HEK293 (cell line): ENCODE data around the gene SELPLG.

Source experiments
- CTCF ChIA-PET: fragments of 350-600 bp; formaldehyde crosslinking; extraction: SDS; loops from one replicate; lab custom pipeline; 2021; ENCODE audit warnings: antibody characterized with exemption; lab: Yijun Ruan, JAX
- POLR2A ChIA-PET: fragments of 300-600 bp; formaldehyde crosslinking; extraction: SDS; loops from one replicate; lab custom pipeline; 2020; ENCODE audit warnings: antibody characterized with exemption, inconsistent platforms; lab: Yijun Ruan, JAX
- H3K27ac ChIP-seq: fragments of 200-500 bp; sonication (Bioruptor generic); 2 replicates; pipeline ENCODE4 v1.5.1; 2014; ENCODE audit warnings: low read depth, low read length, control low read depth, inconsistent platforms; ENCODE audit errors: extremely low read depth
- H3K36me3 ChIP-seq, 2 experiments: fragments of 200-500 bp in 1 of 2; sonication (Bioruptor generic) in 1 of 2; 1 replicate in 1 of 2; 2 replicates in 1 of 2; pipeline ENCODE4 v1.5.1; 2014 to 2017; ENCODE audit warnings: inconsistent platforms in 2 of 2, low read length in 2 of 2; ENCODE audit not compliant: control insufficient read depth in 2 of 2, insufficient read depth in 1 of 2
- H3K4me1 ChIP-seq: fragments of 200-500 bp; sonication (Bioruptor generic); 2 replicates; pipeline ENCODE4 v1.5.1; 2014; ENCODE audit warnings: mild to moderate bottlenecking, low read length, inconsistent platforms; ENCODE audit not compliant: control insufficient read depth, insufficient read depth
- H3K4me3 ChIP-seq: 2 replicates; pipeline ENCODE4 v1.5.1; 2011; ENCODE audit warnings: low read depth, mild to moderate bottlenecking, control low read depth, low read length, moderate library complexity
- H3K9me3 ChIP-seq: fragments of 200-500 bp; sonication (Bioruptor generic); 2 replicates; pipeline ENCODE4 v1.5.1; 2014; ENCODE audit warnings: low read depth, low read length, inconsistent platforms; ENCODE audit not compliant: control insufficient read depth, insufficient read depth
- KLF1 ChIP-seq: fragments of 450-650 bp; formaldehyde crosslinking; IDR thresholded peaks from 2 replicates; pipeline ENCODE4 v1.5.1; 2016; ENCODE audit warnings: missing biosample characterization, missing genetic modification characterization
- KLF8 ChIP-seq: fragments of 450-650 bp; formaldehyde crosslinking; IDR thresholded peaks from 2 replicates; pipeline ENCODE4 v1.5.1; 2016; ENCODE audit warnings: missing biosample characterization, missing genetic modification characterization
- KLF9 ChIP-seq: fragments of 450-650 bp; formaldehyde crosslinking; IDR thresholded peaks from 2 replicates; pipeline ENCODE4 v1.5.1; 2016; ENCODE audit warnings: missing biosample characterization, missing genetic modification characterization, low read depth
- MEIS1 ChIP-seq: sonication (generic); formaldehyde crosslinking; IDR thresholded peaks from 2 replicates; pipeline ENCODE4 v1.8.1; 2022; ENCODE audit warnings: missing genetic modification reagents, mild to moderate bottlenecking, borderline replicate concordance
- PRDM1 ChIP-seq: fragments of 450-650 bp; formaldehyde crosslinking; IDR thresholded peaks from 2 replicates; pipeline ENCODE4; 2016; ENCODE audit warnings: missing biosample characterization, missing genetic modification characterization
- PRDM4 ChIP-seq: fragments of 450-650 bp; formaldehyde crosslinking; IDR thresholded peaks from 2 replicates; pipeline ENCODE4 v1.5.1; 2017; ENCODE audit warnings: missing biosample characterization, missing genetic modification characterization
- REST ChIP-seq: fragments of 450-650 bp; formaldehyde crosslinking; IDR thresholded peaks from 2 replicates; pipeline ENCODE4 v1.5.1; 2016; ENCODE audit warnings: missing biosample characterization, missing genetic modification characterization
- ZBTB6 ChIP-seq: fragments of 450-650 bp; formaldehyde crosslinking; IDR thresholded peaks from 2 replicates; pipeline ENCODE4 v1.5.1; 2017; ENCODE audit warnings: missing biosample characterization, missing genetic modification characterization
- ZNF146 ChIP-seq: fragments of 450-650 bp; formaldehyde crosslinking; IDR thresholded peaks from 2 replicates; pipeline ENCODE4 v1.5.1; 2016; ENCODE audit warnings: missing biosample characterization, missing genetic modification characterization
- ZNF148 ChIP-seq: fragments of 450-650 bp; formaldehyde crosslinking; IDR thresholded peaks from 2 replicates; pipeline ENCODE4 v1.5.0; 2017; ENCODE audit warnings: missing biosample characterization, missing genetic modification characterization, borderline replicate concordance
- ZNF175 ChIP-seq: fragments of 450-650 bp; formaldehyde crosslinking; IDR thresholded peaks from 2 replicates; pipeline ENCODE4 v1.5.1; 2016; ENCODE audit warnings: missing biosample characterization, missing genetic modification characterization
- ZNF18 ChIP-seq: fragments of 450-650 bp; formaldehyde crosslinking; IDR thresholded peaks from 2 replicates; pipeline ENCODE4 v1.5.1; 2016; ENCODE audit warnings: missing biosample characterization, missing genetic modification characterization
- ZNF473 ChIP-seq: fragments of 450-650 bp; formaldehyde crosslinking; IDR thresholded peaks from 2 replicates; pipeline ENCODE4 v1.5.1; 2017; ENCODE audit warnings: missing biosample characterization, missing genetic modification characterization
- ZNF521 ChIP-seq: fragments of 450-650 bp; formaldehyde crosslinking; IDR thresholded peaks from 2 replicates; pipeline ENCODE4 v1.5.1; 2017; ENCODE audit warnings: missing biosample characterization, mild to moderate bottlenecking, missing genetic modification characterization
- ZNF580 ChIP-seq: fragments of 450-650 bp; formaldehyde crosslinking; IDR thresholded peaks from 2 replicates; pipeline ENCODE4 v1.5.1; 2016; ENCODE audit warnings: missing biosample characterization, missing genetic modification characterization
- ZNF645 ChIP-seq: fragments of 450-650 bp; formaldehyde crosslinking; IDR thresholded peaks from 2 replicates; pipeline ENCODE4; 2016; ENCODE audit warnings: missing biosample characterization, missing genetic modification characterization
- ZNF704 ChIP-seq: fragments of 450-650 bp; formaldehyde crosslinking; IDR thresholded peaks from 2 replicates; pipeline ENCODE4 v1.5.1; 2016; ENCODE audit warnings: missing biosample characterization, missing genetic modification characterization
- ZNF707 ChIP-seq: fragments of 450-650 bp; formaldehyde crosslinking; IDR thresholded peaks from 2 replicates; pipeline ENCODE4 v1.5.1; 2016; ENCODE audit warnings: missing biosample characterization, missing genetic modification characterization
- ZNF776 ChIP-seq: fragments of 450-650 bp; formaldehyde crosslinking; IDR thresholded peaks from 2 replicates; pipeline ENCODE4 v1.5.0; 2017; ENCODE audit warnings: missing biosample characterization, missing genetic modification characterization, borderline replicate concordance
- ZNF785 ChIP-seq: fragments of 450-650 bp; formaldehyde crosslinking; IDR thresholded peaks from 2 replicates; pipeline ENCODE4 v1.5.1; 2016; ENCODE audit warnings: missing biosample characterization, missing genetic modification characterization
- ZNF791 ChIP-seq: fragments of 450-650 bp; formaldehyde crosslinking; IDR thresholded peaks from 2 replicates; pipeline ENCODE4 v1.5.1; 2016; ENCODE audit warnings: missing biosample characterization, missing genetic modification characterization
- ZNF830 ChIP-seq: fragments of 450-650 bp; IDR thresholded peaks from 2 replicates; pipeline ENCODE4 v1.5.0; 2018; ENCODE audit warnings: missing biosample characterization, missing genetic modification characterization, low read depth, mild to moderate bottlenecking, moderate library complexity

The SELPLG gene

GRCh38 chr12:108594960-108595710 is 38.6 kb downstream of the SELPLG start:
- POLR2A ChIA-PET: no interaction called here
- H3K4me3 ChIP-seq: no peak overlapping the region
- no peaks in the 10 kb centered on the region for H3K36me3 ChIP-seq
- no peaks in the 10 kb centered on the region for H3K9me3 ChIP-seq
- CTCF ChIA-PET: interaction anchor here (0.7 to 3.5 kb wide), 3 partner anchors 15 to 76 kb away, joined by 3 to 15 read pairs (median 6); no protein-coding TSS in a partner anchor
- H3K4me1 ChIP-seq: no peaks in the 10 kb centered on the region
- no peak overlapping the region for H3K27ac ChIP-seq
- TF ChIP-seq KLF8 (no peak), ZNF707 (tag by site-specific recombination) (no peak; the same call in 1 of the 2 replicates), KLF1 (no peak), ZNF704 (tag by site-specific recombination) (0 out of 2 replicates have a peak, but pooled peaks have one; percentile 18), ZNF645 (tag by site-specific recombination) (no peak), ZNF521 (tag by site-specific recombination) (0 out of 2 replicates have a peak, but pooled peaks have one; percentile 26), PRDM1 (tag by site-specific recombination) (no peak), ZNF18 (tag by site-specific recombination) (peak; percentile 28; the same call in 1 of the 2 replicates), ZNF580 (tag by site-specific recombination) (0 out of 2 replicates have a peak, but pooled peaks have one; percentile 24), ZNF175 (0 out of 2 replicates have a peak, but pooled peaks have one; percentile 36), ZNF148 (tag by site-specific recombination) (peak; percentile 81; the same call in 1 of the 2 replicates), ZNF791 (tag by site-specific recombination) (no peak), REST (no peak), ZNF785 (peak; percentile 64; the same call in 1 of the 2 replicates), MEIS1 (CRISPR knock-in tag) (no peak), ZBTB6 (tag by site-specific recombination) (no peak), KLF9 (tag by site-specific recombination) (0 out of 2 replicates have a peak, but pooled peaks have one; percentile 12), PRDM4 (tag by site-specific recombination) (no peak), ZNF473 (0 out of 2 replicates have a peak, but pooled peaks have one; percentile 55), ZNF146 (tag by site-specific recombination) (0 out of 2 replicates have a peak, but pooled peaks have one; percentile 3), ZNF830 (no peak), ZNF776 (tag by site-specific recombination) (peak; percentile 77; the same call in 1 of the 2 replicates)
